Heart left ventricle (tissue), 16 donors: ENCODE data around the gene NOL9. TPM values are rescaled to one million over a fixed set of nuclear protein-coding genes. Genes with fewer than 3 reads are reported as not detected.

Experiments
- ATAC-seq, 4 donors: fragments of 200-7000 bp; cut with Tn5 transposase; one replicate each; pipeline ENCODE4 v1.9.1; 2020 to 2022; ENCODE audit warnings: moderate library complexity in 4 of 4, mild to moderate bottlenecking in 3 of 4, moderate number of reproducible peaks in 1 of 4
- DNase-seq, 5 donors: peaks; one replicate each; pipeline ENCODE4 v3.0.0-alpha.2; 2020
- H3K27ac ChIP-seq, 12 donors: fragments of 200-600 bp; sonication (generic) in 4 of 12; one replicate each; pipeline versions ENCODE4 v1.5.0 to v1.8.0; 2016 to 2022; ENCODE audit warnings: mild to moderate bottlenecking in 2 of 12
- H3K27me3 ChIP-seq, 9 donors: fragments of 200-600 bp; sonication (generic) in 2 of 9; one replicate each; pipeline versions ENCODE4 v1.5.1 to v1.8.0; 2016 to 2022; ENCODE audit warnings: mild to moderate bottlenecking in 3 of 9
- H3K36me3 ChIP-seq, 9 donors: fragments of 200-600 bp; sonication (generic) in 2 of 9; one replicate each; pipeline versions ENCODE4 v1.5.0 to v1.8.0; 2018 to 2022; ENCODE audit warnings: mild to moderate bottlenecking in 2 of 9
- H3K4me1 ChIP-seq, 12 donors: fragments of 200-600 bp; sonication (generic) in 4 of 12; one replicate each; pipeline versions ENCODE4 v1.5.0 to v1.8.0; 2016 to 2022; ENCODE audit warnings: mild to moderate bottlenecking in 3 of 12
- H3K4me3 ChIP-seq, 12 donors: fragments of 200-600 bp; sonication (generic) in 4 of 12; one replicate each; pipeline versions ENCODE4 v1.5.0 to v1.8.0; 2017 to 2022; ENCODE audit warnings: mild to moderate bottlenecking in 9 of 12, moderate library complexity in 4 of 12
- H3K9me3 ChIP-seq, 12 donors: fragments of 200-600 bp; sonication (generic) in 4 of 12; one replicate each; pipeline versions ENCODE4 v1.5.0 to v1.8.0; 2016 to 2022; ENCODE audit warnings: mild to moderate bottlenecking in 1 of 12
- POLR2A ChIP-seq, 2 donors: fragments of 450-650 bp; IDR thresholded peaks; one replicate each; pipeline ENCODE4 v1.6.1; 2017; ENCODE audit warnings: antibody characterized with exemption in 2 of 2, mild to moderate bottlenecking in 2 of 2, moderate library complexity in 2 of 2
- WGBS, 4 donors: extraction: QIAGEN DNeasy Blood & Tissue Kit in 2 of 4; methylation state at CpG; one replicate each; pipeline versions ENCODE4 v1.1.5 to v1.1.7; 2013 to 2018; 5-methylcytosine and 5-hydroxymethylcytosine counted together
- intact Hi-C, 10 donors: fragments of 100-400 bp; cut with DNase I; formaldehyde crosslinking; loops; one replicate each; pipeline versions ENCODE4 v1.11.1 to v1.14.2; 2022
- polyA plus RNA-seq, 2 donors: library from polyadenylated mRNA; stranded (reverse); fragments of 200-250 nt; gene quantifications; one replicate each; pipeline ENCODE4 v1.2.3, GENCODE V29; 2013
- total RNA-seq, 9 donors: library from RNA; depleted of rRNA in 2 of 9; stranded (reverse); fragments of >200 nt in 2 of 9; fragmentation: NEBNext Ultra II Directional in 3 of 9; extraction: Animal tissue kit (Norgen Biotek cat#: 25700) in 3 of 9; gene quantifications; one replicate each; pipeline versions ENCODE4 v1.1.0 to v1.2.4, GENCODE V29; 2016 to 2023
- TF ChIP-seq, protein P1 (sequence below), 12 donors: fragments of 200-600 bp; sonication (generic) in 4 of 12; IDR thresholded peaks; one replicate each; pipeline versions ENCODE4 v1.5.0 to v1.8.0; 2018 to 2022; ENCODE audit warnings: antibody characterized with exemption in 12 of 12, mild to moderate bottlenecking in 5 of 12
- donor health status: ischemic (EF 13 %, LVEDD 7.1; RV severe dilation, severe dysfunction).
- donor health status: healthy with polysubstance abuse.
- donor health status: DM: no; HTN: yes; CAD: no.
- donor health status: DM: no; HTN: no; CAD: no.
- donor health status: ischemic (EF 25% LVEDD 6.9; RV normal size, moderate dysfunction).
- donor health status: ischemic (EF 25% LVEDD 5.7; RV mildly dilated, moderate dysfunction).
- donor health status: healthy.
- donor health status: DM: yes; HTN: yes; CAD: no.
- donor health status: ischemic (EF 35%, LVEDD 5.7; RV mildly dilated, moderate dysfunction).
- donor health status: nonischemic (EF 11% LVEDD 7.7; RV severe dilation, severe dysfunction).
- donor health status: DM: yes; HTN: yes; CAD: no.
- donor health status: PGD.
- donor health status: ischemic (EF 29% LVEDD 5.4; RV normal size, mild dysfunction).
- donor health status: nonischemic (EF 23%, LVEDD 6.1; RV moderate dilation, normal function).

NOL9 gene
- total and polyA plus RNA-seq, 11 donors = 5.7 to 20.6 (median 15.4) TPM

DNA sequence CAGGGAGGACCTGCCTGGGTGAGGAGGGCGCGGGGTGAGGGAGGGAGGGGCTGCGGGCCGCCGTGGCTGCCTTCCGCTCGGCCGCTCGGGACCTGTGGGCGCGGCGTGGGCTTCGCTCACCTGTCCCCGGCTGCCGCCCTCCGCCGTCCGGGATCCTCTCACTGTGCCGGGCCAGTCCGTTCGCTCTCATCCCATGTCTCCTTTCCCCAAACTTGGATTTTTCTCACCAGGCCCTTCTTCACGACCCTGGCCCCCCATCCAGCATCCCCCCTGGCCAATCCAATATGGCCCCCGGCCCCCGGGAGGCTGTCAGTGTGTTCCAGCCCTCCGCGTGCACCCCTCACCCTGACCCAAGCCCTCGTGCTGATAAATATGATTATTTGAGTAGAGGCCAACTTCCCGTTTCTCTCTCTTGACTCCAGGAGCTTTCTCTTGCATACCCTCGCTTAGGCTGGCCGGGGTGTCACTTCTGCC is 25.8 kb upstream of the NOL9 start:
- DNase-seq = no peak
- WGBS, 4 donors = 1% methylated on average over 21 to 30 of the region's 30 CpGs
- intact Hi-C loops = loop anchor here in 1 of 10 donors (2.0 kb wide), 1 partner anchor 21 kb away; no protein-coding TSS in a partner anchor
- Histone ChIP-seq H3K4me1 (peaks cover 6 to 58% (median 37%) of the 10 kb centered on the region in 12 donors), H3K27me3 (no peaks in the 10 kb centered on the region), H3K36me3 (peaks cover 0 to 5% (median 0%) of the 10 kb centered on the region in 9 donors), H3K27ac (peak overlapping the region; percentile 79 to 97 (median 91)), H3K4me3 (peak overlapping the region; percentile 65 to 97 (median 83)), H3K9me3 (no peaks in the 10 kb centered on the region)
- no peak for TF ChIP-seq POLR2A (IDR thresholded peaks at IDR 0.05)
- TF ChIP-seq, protein P1, sequence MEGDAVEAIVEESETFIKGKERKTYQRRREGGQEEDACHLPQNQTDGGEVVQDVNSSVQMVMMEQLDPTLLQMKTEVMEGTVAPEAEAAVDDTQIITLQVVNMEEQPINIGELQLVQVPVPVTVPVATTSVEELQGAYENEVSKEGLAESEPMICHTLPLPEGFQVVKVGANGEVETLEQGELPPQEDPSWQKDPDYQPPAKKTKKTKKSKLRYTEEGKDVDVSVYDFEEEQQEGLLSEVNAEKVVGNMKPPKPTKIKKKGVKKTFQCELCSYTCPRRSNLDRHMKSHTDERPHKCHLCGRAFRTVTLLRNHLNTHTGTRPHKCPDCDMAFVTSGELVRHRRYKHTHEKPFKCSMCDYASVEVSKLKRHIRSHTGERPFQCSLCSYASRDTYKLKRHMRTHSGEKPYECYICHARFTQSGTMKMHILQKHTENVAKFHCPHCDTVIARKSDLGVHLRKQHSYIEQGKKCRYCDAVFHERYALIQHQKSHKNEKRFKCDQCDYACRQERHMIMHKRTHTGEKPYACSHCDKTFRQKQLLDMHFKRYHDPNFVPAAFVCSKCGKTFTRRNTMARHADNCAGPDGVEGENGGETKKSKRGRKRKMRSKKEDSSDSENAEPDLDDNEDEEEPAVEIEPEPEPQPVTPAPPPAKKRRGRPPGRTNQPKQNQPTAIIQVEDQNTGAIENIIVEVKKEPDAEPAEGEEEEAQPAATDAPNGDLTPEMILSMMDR (IDR thresholded peaks at IDR 0.05) = no peak
- ATAC-seq = peak in 2 of 4 donors; percentile 0 to 4

DNA sequence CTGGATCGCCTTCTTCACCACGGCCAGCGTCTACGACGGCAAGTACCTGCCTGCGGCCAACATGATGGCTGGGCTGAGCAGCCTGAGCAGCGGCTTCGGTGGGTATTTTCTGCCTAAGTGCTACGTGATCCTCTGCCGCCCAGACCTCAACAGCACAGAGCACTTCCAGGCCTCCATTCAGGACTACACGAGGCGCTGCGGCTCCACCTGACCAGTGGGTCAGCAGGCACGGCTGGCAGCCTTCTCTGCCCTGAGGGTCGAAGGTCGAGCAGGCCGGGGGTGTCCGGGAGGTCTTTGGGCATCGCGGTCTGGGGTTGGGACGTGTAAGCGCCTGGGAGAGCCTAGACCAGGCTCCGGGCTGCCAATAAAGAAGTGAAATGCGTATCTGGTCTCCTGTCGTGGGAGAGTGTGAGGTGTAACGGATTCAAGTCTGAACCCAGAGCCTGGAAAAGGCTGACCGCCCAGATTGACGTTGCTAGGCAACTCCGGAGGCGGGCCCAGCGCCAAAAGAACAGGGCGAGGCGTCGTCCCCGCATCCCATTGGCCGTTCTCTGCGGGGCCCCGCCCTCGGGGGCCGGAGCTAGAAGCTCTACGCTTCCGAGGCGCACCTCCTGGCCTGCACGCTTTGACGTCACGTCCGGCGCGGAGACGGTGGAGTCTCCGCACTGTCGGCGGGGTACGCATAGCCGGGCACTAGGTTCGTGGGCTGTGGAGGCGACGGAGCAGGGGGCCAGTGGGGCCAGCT is 25.2 kb upstream of the NOL9 start, which contains the start of gene ZBTB48:
Gene ZBTB48, plus strand, starts transcription at position 621 of the 745 bp plus-strand sequence. CDS start 616 bp downstream, outside the sequence.
- DNase-seq = peak; percentile 99 to 100 (median 100)
- intact Hi-C loops = loop anchor here in 1 of 10 donors (2.0 kb wide), 3 partner anchors 21 to 45 kb away; partner anchors contain the start of genes NOL9, TAS1R1 and THAP3
- WGBS, 4 donors = 4 to 14% (median 11%) methylated on average over 43 to 58 of the region's 58 CpGs

DNA sequence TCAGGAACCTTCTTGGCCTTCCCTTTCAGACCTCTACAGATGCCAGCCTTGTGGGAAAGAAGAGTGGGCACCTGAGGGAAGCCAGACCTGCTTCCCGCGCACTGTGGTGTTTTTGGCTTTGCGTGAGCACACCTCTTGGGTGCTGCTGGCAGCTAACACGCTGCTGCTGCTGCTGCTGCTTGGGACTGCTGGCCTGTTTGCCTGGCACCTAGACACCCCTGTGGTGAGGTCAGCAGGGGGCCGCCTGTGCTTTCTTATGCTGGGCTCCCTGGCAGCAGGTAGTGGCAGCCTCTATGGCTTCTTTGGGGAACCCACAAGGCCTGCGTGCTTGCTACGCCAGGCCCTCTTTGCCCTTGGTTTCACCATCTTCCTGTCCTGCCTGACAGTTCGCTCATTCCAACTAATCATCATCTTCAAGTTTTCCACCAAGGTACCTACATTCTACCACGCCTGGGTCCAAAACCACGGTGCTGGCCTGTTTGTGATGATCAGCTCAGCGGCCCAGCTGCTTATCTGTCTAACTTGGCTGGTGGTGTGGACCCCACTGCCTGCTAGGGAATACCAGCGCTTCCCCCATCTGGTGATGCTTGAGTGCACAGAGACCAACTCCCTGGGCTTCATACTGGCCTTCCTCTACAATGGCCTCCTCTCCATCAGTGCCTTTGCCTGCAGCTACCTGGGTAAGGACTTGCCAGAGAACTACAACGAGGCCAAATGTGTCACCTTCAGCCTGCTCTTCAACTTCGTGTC is 24.5 kb upstream of the NOL9 start:
- peak overlapping the region in 11 of 12 donors; percentile 79 to 97 (median 92) for H3K27ac ChIP-seq
- no peaks in the 10 kb centered on the region for H3K27me3 ChIP-seq
- whole genome bisulfite sequencing, 4 donors = 83 to 92% (median 89%) methylated on average over 14 of the region's 14 CpGs
- DNase-seq (no peak), ATAC-seq (no peak)
- no peaks in the 10 kb centered on the region for H3K9me3 ChIP-seq
- H3K36me3 ChIP-seq = peaks cover 0 to 5% (median 0%) of the 10 kb centered on the region in 9 donors
- TF ChIP-seq, protein P1 (IDR thresholded peaks at IDR 0.05) = no peak
- no peak for TF ChIP-seq POLR2A (IDR thresholded peaks at IDR 0.05)
- intact Hi-C loops = loop anchor here in 1 of 10 donors (2.0 kb wide), 2 partner anchors 24 to 46 kb away; partner anchors contain the start of genes NOL9, TAS1R1 and THAP3
- peak overlapping the region in 9 of 12 donors; percentile 66 to 97 (median 89) for H3K4me3 ChIP-seq
- H3K4me1 ChIP-seq = peaks cover 6 to 45% (median 29%) of the 10 kb centered on the region in 12 donors

More for the DNA sequence above, 25.2 kb upstream of the NOL9 start, which contains the start of gene ZBTB48:
- TF ChIP-seq, protein P1 (IDR thresholded peaks at IDR 0.05) = no peak
- TF ChIP-seq POLR2A (IDR thresholded peaks at IDR 0.05) = peak; percentile 92 to 95
- Histone ChIP-seq H3K4me1 (peaks cover 6 to 52% (median 35%) of the 10 kb centered on the region in 12 donors), H3K36me3 (peaks cover 0 to 5% (median 0%) of the 10 kb centered on the region in 9 donors), H3K27ac (peak within 1 kb of the TSS; percentile 79 to 97 (median 91)), H3K4me3 (peak within 1 kb of the TSS; percentile 65 to 97 (median 83)), H3K9me3 (no peaks in the 10 kb centered on the region), H3K27me3 (no peaks in the 10 kb centered on the region)
- ATAC-seq = peak; percentile 95 to 98 (median 98)
